Anterior cingulate cortex (tissue), 58 donors: ENCODE results near the gene TREML4.

Experiments
- DNase-seq, 58 donors: peaks; one replicate each; lab custom pipeline; 2025; lab: John Stamatoyannopoulos, UW

The TREML4 gene

DNA sequence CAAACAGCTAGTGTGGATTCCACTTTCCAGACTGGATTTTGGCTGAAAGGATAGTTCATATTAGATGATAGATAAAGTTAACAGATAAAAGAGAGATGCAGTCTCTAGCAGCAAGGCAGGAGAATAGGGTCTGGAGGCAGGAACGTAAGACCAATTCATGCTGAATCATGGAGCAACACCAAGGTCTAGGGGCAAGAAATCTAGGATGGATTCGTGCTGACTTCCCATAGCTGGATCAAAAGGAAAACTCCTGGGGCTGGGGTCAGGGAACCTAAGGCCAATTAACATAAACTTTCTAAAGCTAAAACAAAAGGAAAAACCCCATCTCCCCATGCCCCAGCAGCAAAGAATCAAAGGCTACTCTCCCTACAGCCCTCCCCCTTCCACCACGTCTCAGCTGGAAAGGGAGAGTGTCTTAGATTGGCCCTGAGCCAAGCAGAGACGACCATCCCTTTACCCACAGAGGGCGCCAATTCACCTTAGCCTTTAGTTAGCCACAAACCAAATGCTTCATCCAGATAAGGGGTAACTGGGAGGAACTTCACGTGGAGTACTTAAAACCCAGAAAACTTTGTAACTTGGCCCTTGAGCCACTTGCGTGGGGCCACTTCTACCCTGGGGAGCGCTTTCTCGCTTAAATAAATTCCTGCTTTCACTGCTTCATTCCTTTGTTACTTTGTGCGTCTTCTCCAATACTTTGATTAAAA, 50.7 kb downstream of the TREML4 start:
- DNase-seq, result peak in 5 of 58 donors; percentile 7 to 16 (median 9)

DNA sequence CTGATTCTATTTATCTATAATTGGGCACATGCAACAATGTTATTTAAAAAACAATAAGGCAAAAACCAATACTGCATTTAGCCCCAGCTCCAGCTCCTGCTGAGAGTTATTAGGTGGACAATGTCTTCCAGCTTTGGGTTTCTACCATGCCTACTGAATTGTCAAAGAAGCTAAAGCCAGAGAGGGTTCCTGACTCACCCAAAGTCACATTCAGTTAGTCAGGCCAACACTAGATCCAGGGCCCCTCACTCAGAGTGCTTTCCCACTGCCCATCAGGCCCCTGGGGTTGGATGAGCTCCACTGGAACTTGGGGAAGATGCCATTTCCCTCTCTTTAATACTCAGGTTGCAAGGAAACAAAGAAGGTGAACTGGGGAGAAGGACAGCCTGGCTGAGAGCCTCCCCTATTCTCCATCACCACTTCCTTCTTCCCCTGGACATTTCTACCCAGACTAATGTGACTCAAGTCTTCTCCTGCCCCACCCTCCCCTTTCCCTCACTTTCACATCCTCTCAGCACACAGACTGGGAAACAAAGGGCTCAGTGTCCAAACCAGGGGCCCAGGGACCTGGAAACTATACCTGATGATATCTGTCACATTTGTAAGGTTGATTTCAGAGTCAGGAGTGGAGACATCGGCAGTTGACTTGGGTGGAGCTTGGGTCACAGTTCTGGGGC, 52.4 kb downstream of the TREML4 start:
- no peak for DNase-seq

DNA sequence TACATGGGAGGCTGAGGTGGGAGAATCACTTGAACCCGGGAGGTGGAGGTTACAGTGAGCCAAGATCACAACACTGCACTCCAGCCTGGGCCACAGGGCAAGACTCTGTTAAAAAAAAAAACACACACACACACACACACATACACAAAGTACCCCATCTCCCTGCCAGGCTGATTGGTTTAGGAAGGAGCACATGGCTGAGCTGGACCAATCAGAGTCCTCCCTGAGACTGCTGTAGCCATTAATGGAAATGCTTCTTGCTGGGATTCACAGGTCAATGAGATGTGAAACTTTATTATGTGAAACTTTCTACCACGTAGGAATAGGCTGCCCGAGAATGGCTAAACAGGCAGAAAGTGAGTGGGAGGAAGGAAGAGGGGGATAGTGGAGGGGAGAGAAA, 55.5 kb downstream of the TREML4 start:
- no peak for DNase-seq

DNA sequence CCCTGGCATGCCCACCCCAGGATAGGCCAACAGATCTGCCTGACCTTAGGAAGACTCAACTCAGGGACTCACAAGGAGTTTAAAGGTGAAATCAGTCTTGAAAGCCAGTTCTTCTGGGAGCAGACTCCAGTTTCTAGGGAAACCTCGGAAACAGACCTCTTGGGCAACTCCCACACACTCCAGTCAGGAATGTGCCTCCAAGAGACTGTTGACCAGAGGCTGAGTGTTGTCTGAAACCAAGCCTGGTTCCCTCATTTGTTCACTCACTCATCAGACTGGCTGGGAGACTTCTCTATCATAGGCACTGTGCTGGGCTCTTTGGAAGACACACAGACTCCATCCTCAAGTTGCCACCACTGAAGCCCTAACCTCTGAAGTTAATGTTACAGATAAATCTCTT, 56.6 kb downstream of the TREML4 start:
- DNase-seq, result no peak

DNA sequence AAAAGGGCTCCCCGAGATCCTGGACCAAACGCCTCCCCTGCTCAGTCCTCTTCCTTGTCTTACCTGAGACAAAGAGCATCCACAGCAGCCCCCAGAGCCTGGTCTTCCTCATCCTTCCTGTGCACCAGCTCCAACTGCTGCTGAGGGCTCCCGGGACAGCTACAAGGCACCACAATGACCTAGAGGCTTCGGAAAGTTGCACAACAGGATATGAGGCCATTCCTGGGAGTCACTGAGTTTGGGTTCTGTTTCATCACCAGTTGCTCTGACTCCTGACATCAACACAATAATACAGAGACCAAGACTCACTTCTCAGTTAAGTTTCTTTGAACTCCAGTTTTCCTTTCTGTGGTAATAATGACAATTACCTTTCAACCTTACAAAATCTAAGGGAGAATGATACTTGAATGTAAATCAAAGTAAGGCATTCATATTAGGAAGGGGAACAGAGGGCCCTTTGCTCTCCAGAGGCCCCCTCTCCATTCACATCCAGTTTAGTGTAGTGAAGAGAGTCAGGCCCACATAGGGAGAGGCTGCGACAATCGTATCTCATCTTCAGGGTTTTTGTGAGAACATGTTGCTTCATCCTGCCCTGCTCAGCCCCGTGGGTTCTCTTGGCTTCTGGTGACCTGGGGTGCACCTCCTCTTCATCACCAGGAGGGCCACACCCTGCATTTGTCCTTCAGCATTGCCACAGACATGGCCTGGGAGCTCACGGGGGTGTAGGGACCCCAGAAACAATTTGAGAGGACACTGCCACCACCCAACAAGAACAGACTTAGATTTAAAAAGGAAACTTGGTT, 58.6 kb downstream of the TREML4 start, which contains the start of gene TREM1:
TREM1 (minus strand) TSS at position 139 of the 803 bp plus-strand sequence; CDS start at position 112, 27 bp downstream.
- DNase-seq, result peak in 2 of 58 donors; percentile 37 to 42

DNA sequence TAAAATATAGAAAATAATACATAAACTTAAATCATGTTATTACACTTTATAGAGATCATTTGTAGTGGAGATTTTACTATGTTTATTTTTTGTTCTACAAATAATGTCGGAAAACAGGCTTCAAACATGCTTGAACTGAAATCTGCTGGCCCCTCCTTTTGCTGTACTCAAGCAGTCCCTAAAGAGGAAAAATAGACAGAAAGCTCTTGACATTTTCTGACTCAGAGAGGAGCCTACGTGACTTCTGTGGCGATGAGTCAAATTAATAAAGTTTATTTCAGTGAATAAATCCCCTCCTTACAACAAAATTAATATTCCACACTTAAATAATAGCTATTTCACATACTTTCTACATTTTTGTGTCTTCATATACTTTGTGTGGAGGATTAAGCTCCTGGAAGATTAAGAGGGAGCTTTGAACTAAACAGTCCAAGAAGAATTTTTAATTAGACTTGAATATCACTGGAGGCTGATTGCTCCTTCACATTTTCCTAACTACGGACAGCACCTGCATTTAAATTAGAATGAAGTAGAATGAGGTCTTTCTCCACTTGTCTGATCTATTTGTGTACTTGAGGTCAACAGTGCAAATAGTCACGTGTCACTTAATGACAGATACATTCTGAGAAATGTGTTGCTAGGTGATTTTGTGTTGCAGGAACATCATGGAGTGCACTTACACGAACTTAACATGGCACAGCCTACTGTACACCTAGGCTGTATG, 60.0 kb downstream of the TREML4 start:
- DNase-seq, result no peak
